Pulmonary artery endothelial cell (primary cell): Measurements from ENCODE around the gene ZNF283. TPM values are rescaled to one million over a fixed set of nuclear protein-coding genes. Genes with fewer than 3 reads are reported as not detected.
"Not testable (repeated sequence)": the region's sequence is repeated elsewhere in the genome, so short reads cannot be mapped to it uniquely, and the experiment has no call there.

Source experiments
- DNase-seq: peaks from one replicate; pipeline ENCODE4 v3.0.0-alpha.2; 2011; ENCODE audit warnings: low read depth, low spot score
- total RNA-seq: library from RNA; depleted of rRNA; stranded (reverse); fragments of >200 nt; gene quantifications from 2 replicates; pipeline ENCODE4 v1.2.3, GENCODE V29; 2014

The ZNF283 gene
- total RNA-seq, 1 donor from 2014 or later: 7.9 TPM

DNA sequence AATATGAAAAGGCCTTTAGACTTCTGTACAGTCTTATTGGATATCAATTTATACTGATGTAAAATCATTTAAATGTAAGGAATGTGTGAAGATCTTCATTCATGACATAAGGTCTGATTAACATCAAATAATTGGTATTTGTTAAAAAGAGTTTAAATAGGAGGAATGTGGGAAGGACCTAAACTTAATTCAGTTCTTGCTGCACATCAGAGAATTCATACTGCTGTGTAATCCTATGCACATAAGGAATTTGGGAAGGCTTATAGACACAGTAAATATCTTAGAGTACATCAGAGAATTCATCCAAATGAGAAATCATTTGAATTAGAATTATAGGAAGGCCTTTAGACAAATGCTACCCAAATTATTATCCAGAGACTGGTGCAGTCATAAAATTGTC lies 21.7 kb downstream of the ZNF283 start:
- no peak for DNase-seq

DNA sequence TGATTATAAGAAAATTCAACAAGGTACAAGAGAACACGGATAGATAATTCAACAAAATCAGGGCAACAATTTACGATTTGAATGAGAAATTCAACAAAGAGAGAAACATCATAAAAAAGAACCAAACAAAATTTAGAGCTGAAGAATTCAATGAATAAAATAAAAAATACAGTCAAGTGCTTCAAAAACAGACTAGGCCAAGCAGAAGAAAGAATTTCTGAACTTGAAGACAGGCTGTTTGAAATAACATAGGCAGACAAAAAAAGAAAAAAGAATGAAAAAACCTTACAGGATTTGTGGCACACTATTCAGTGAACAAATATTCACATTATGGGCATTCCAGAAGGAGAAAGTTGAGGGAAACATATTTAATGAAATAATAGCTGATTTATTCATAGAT lies 31.1 kb downstream of the ZNF283 start:
- no peak for DNase-seq

DNA sequence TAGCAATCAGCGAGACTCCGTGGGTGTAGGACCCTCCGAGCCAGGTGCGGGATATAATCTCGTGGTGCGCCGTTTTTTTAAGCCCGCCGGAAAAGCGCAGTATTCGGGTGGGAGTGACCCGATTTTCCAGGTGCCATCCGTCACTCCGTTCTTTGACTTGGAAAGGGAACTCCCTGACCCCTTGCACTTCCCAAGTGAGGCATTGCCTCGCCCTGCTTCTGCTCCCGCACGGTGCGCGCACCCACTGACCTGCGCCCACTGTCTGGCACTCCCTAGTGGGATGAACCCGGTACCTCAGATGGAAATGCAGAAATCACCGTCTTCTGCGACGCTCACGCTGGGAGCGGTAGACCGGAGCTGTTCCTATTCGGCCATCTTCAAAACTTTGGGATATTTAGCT lies 39.8 kb downstream of the ZNF283 start:
- not testable (repeated sequence) for DNase-seq

DNA sequence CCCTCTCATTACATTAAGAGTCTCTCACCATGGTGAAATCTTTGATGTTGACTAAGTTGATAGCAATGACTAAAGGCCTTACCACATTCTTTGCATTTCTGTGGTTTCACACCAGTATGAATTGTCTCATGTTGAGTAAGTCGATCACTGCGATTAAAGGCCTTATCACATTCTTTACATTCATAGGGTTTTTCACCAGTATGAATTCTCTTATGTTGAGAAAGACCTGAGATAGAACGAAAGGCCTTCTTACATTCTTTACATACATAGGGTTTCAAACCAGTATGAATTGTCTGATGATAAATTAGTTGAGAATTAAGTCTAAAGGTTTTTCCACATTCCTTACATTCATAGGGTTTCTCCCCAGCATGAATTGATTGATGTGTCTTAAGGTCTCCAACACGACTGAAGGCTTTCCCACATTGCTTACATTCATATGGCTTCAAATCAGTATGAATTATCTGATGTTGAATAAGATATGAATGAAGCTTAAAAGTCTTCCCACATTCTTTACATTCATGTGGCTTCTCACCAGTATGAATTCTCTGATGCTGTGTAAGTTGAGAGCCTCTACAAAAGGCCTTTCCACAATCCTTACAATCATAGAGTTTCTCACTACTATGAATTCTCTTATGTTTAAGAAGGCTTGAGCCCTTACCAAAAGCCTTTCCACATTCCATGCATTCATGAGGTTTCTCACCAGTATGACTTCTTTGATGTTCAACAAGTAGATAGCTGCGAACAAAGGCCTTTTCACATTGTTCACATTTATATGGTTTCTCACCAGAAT lies 45.6 kb downstream of the ZNF283 start:
- DNase-seq: no peak

DNA sequence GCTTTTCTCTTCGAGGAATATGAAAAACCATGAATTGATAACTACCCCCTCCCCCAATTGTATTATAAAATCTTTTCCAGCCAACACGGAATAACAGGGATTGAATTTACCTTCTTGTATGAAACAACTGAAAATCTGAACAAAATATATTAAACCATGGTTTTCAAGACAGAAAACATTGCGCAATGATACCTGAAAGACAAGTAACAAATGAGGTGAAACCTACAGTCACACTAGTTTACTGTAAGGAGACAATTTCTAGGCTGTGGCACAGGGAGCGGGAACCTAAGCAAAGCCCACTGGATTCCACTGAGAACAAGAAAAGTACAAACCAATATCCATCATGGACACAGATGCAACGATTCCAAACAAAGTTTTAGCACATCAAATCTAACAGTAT lies 53.4 kb downstream of the ZNF283 start:
- no peak for DNase-seq

DNA sequence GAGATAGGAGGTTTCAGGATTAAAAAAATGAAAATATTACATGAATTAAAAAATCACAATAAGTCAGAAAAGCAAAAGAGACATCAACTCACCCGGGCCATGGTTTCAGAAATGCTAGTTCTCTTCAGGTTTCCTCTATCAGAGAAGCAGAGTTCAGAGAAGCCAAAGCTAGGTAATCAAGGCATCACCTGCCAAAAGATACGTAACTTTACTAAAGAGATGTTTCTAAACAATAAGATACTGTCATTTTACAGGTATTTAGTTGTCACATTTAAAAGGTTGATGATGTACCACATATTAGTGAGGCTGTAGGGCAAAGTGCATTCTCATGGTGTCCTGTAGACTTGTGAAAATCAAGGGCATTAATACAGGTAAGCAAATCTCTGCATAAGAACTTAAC lies 56.7 kb downstream of the ZNF283 start, which contains the start of gene ZNF404:
ZNF404 (minus strand) TSS at position 101 of the 400 bp plus-strand sequence.
- DNase-seq: no peak

DNA sequence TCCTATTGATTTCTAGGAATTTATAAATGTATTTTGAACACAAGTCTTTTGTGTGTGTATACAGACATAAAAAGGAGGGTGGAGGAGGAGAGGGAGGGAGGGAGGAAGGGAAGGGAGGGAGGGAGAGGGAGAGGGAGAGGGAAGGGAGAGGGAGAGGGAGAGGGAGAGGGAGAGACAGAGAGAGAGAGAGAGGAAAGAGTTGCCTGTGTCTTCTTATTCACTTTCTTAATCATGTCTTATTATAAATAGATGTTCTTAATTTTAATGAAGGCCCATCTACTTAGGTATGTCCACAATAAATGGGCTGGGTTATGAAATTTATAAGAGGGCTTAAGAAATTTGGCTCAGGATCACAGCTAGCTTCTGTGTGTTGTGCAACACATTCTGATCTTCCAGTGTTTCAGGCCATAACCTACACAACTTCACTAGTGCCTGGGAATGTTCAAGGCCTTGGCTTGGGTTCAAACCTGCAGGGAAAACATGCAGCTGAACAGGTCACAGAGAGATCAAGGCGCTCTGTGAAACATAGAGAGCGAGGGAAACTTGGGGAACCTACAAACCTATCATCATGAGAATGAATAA lies 68.7 kb downstream of the ZNF283 start:
- no peak for DNase-seq

Other genes starting within 250 kb of the ZNF283 start
- 26.2 and 27.0 TPM in 2 replicates for gene IRGQ, start 231.2 kb upstream of the ZNF283 start, total RNA-seq
- gene ZNF576, start 230.7 kb upstream of the ZNF283 start, total RNA-seq: 15.0 and 16.0 TPM in 2 replicates
- gene SRRM5, start 215.2 kb upstream of the ZNF283 start, total RNA-seq: 0.04 TPM in 1 of 2 replicates, not detected in the other
- gene ZNF428, start 207.7 kb upstream of the ZNF283 start, total RNA-seq: 36.0 and 48.7 TPM in 2 replicates
- 4.3 and 5.6 TPM in 2 replicates for gene CADM4, start 187.5 kb upstream of the ZNF283 start, total RNA-seq
- 55.2 and 72.8 TPM in 2 replicates for gene PLAUR, start 157.2 kb upstream of the ZNF283 start, total RNA-seq
- not detected in 2 replicates for gene IRGC, start 111.2 kb upstream of the ZNF283 start, total RNA-seq
- gene SMG9, start 72.4 kb upstream of the ZNF283 start, total RNA-seq: 5.9 and 10.4 TPM in 2 replicates
- 0.46 and 0.49 TPM in 2 replicates for gene KCNN4, start 46.3 kb upstream of the ZNF283 start, total RNA-seq
- gene LYPD5, start 24.9 kb upstream of the ZNF283 start, total RNA-seq: 0.39 and 0.53 TPM in 2 replicates
- 0.86 and 2.0 TPM in 2 replicates for gene ZNF404, start 56.6 kb downstream of the ZNF283 start, total RNA-seq
- gene ZNF45, start 108.0 kb downstream of the ZNF283 start, total RNA-seq: 18.5 and 20.7 TPM in 2 replicates
- 3.6 and 7.7 TPM in 2 replicates for gene ZNF221, start 123.9 kb downstream of the ZNF283 start, total RNA-seq
- gene ZNF155, start 156.9 kb downstream of the ZNF283 start, total RNA-seq: 5.3 and 7.6 TPM in 2 replicates
- 2.4 and 4.3 TPM in 2 replicates for gene ZNF230, start 175.6 kb downstream of the ZNF283 start, total RNA-seq
- gene ZNF222, start 198.1 kb downstream of the ZNF283 start, total RNA-seq: 4.7 and 6.7 TPM in 2 replicates
- gene ZNF223, start 224.7 kb downstream of the ZNF283 start, total RNA-seq: 3.7 and 6.1 TPM in 2 replicates
- 2.6 and 3.9 TPM in 2 replicates for gene ZNF284, start 244.8 kb downstream of the ZNF283 start, total RNA-seq